Activated B cell treated with CpG ODN at 0.5 μM for 24 hours (primary cell): ENCODE data around the gene WASL. TPM values are rescaled to one million over a fixed set of nuclear protein-coding genes. Genes with fewer than 3 reads are reported as not detected.

Source experiments
- ATAC-seq: fragments of 200-7000 bp; cut with Tn5 transposase; one replicate; pipeline ENCODE4 v1.10.0; 2021; ENCODE audit warnings: low read depth, mild to moderate bottlenecking, moderate library complexity
- CTCF ChIA-PET: fragments of 350-600 bp; sonication (Branson Sonifier 250); formaldehyde crosslinking; loops from one replicate; lab custom pipeline; 2021; ENCODE audit warnings: antibody characterized with exemption; lab: Charles Lee
- POLR2A ChIA-PET: fragments of 350-600 bp; sonication (Branson Sonifier 250); formaldehyde crosslinking; loops from one replicate; lab custom pipeline; 2021; ENCODE audit warnings: antibody characterized with exemption; lab: Charles Lee
- DNase-seq: peaks from one replicate; pipeline ENCODE4 v3.0.0; 2022
- H3K27ac Mint-ChIP-seq: one replicate; pipeline ENCODE4 v1.8.0; 2020; ENCODE audit warnings: mixed read lengths
- H3K27me3 Mint-ChIP-seq: one replicate; pipeline ENCODE4 v1.8.0; 2021; ENCODE audit warnings: mixed read lengths
- H3K36me3 Mint-ChIP-seq: one replicate; pipeline ENCODE4 v1.8.0; 2021; ENCODE audit warnings: low read depth, mixed read lengths
- H3K4me1 Mint-ChIP-seq: one replicate; pipeline ENCODE4 v1.8.0; 2021; ENCODE audit warnings: mixed read lengths
- H3K4me3 Mint-ChIP-seq: one replicate; pipeline ENCODE4 v1.8.0; 2020; ENCODE audit warnings: mild to moderate bottlenecking, mixed read lengths
- H3K9me3 Mint-ChIP-seq: one replicate; pipeline ENCODE4 v1.8.0; 2020; ENCODE audit warnings: mixed read lengths
- CTCF ChIP-seq: fragments of 200-600 bp; IDR thresholded peaks from one replicate; pipeline ENCODE4 v1.8.0; 2022; ENCODE audit warnings: antibody characterized with exemption, mild to moderate bottlenecking
- intact Hi-C: fragments of 100-400 bp; cut with micrococcal nuclease; formaldehyde crosslinking; loops from one replicate; pipeline ENCODE4 v1.15.1; 2024
- total RNA-seq: library from RNA; stranded (reverse); gene quantifications from 2 replicates; pipeline ENCODE4 v1.2.3, GENCODE V29; 2022

WASL gene
- total RNA-seq, 1 donor from 2014 or later: 6.9 TPM

GRCh38 chr7:123633553-123633952 lies 115.2 kb downstream of the WASL start:
- POLR2A ChIA-PET: no interaction called here
- no peak overlapping the region for H3K27ac Mint-ChIP-seq
- no peaks in the 10 kb centered on the region for H3K36me3 Mint-ChIP-seq
- no peaks in the 10 kb centered on the region for H3K4me1 Mint-ChIP-seq
- ATAC-seq (no peak), DNase-seq (no peak)
- no peak overlapping the region for H3K4me3 Mint-ChIP-seq
- no peak for TF ChIP-seq CTCF
- CTCF ChIA-PET: no interaction called here
- H3K9me3 Mint-ChIP-seq: no peaks in the 10 kb centered on the region
- intact Hi-C loops: loop anchor here (10.0 kb wide), 1 partner anchor 139 kb away; no protein-coding TSS in a partner anchor
- peaks cover 15% of the 10 kb centered on the region for H3K27me3 Mint-ChIP-seq

- no peak for ATAC-seq
Observed at GRCh38 chr7:123632808-123633207, 116.0 kb downstream of the WASL start.

More at GRCh38 chr7:123632808-123633207, 116.0 kb downstream of the WASL start:
- no peaks in the 10 kb centered on the region for H3K36me3 Mint-ChIP-seq
- DNase-seq: no peak
- no peak overlapping the region for H3K4me3 Mint-ChIP-seq
- no peaks in the 10 kb centered on the region for H3K9me3 Mint-ChIP-seq
- no peak for TF ChIP-seq CTCF
- peaks cover 8% of the 10 kb centered on the region for H3K27me3 Mint-ChIP-seq
- H3K27ac Mint-ChIP-seq: no peak overlapping the region
- no peaks in the 10 kb centered on the region for H3K4me1 Mint-ChIP-seq
- intact Hi-C loops: loop anchor here (10.0 kb wide), 1 partner anchor 138 kb away; no protein-coding TSS in a partner anchor
- CTCF ChIA-PET: no interaction called here
- POLR2A ChIA-PET: no interaction called here

Other genes starting within 250 kb of the WASL start
- gene IQUB, start 214.4 kb downstream of the WASL start, total RNA-seq: 0.11 and 0.15 TPM in 2 replicates
- 54.3 and 63.8 TPM in 2 replicates for gene NDUFA5, start 191.2 kb downstream of the WASL start, total RNA-seq
- not detected in 2 replicates for gene ASB15, start 147.2 kb downstream of the WASL start, total RNA-seq
- gene LMOD2, start 93.1 kb downstream of the WASL start, total RNA-seq: not detected in 2 replicates
- gene HYAL4, start 96.2 kb upstream of the WASL start, total RNA-seq: not detected in 2 replicates
- not detected in 2 replicates for gene SPAM1, start 176.2 kb upstream of the WASL start, total RNA-seq